ENCODE measurements around the gene MYLK4. TPM values are rescaled to one million over a fixed set of nuclear protein-coding genes. Genes with fewer than 3 reads are reported as not detected.
A peak's percentile ranks its signal among the peaks of the same experiment; 100 is the strongest.

Gene MYLK4
- total RNA-seq, 4 donors from 2014 or later, result 0.49 to 1.9 (median 1.0) TPM

DNA sequence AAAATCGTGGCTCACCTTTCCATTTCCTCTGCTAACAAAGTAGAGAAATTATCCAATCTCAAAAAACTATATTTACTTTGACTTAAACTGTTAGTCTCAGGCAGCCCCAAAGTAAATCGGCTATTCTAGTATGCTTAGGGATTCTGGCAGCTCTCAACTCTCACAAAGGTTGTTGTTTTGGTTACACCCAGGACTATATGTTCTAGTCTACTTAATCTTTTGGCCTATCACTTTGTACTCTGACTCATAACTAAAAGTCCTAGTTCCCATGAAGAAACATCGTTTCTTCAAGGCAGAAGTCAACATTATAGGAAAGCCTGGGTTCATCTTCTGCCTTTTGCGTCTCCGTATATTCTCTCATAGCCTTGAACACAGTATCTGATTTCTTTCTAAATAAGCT is 42.3 kb downstream of the MYLK4 start:
- 53 to 72% methylated on average over 5 of the region's 5 CpGs for WGBS, 2 donors
- peaks cover 0 to 23% (median 3%) of the 10 kb centered on the region in 3 donors for H3K4me1 ChIP-seq
- intact Hi-C loops (cut with DNase I), result no loop called here
- no peaks in the 10 kb centered on the region for H3K27me3 ChIP-seq
- DNase-seq, result no peak
- peaks cover 0 to 17% (median 4%) of the 10 kb centered on the region in 3 donors for H3K9me3 ChIP-seq
- H3K36me3 ChIP-seq, result no peaks in the 10 kb centered on the region
- TF ChIP-seq, protein P1, sequence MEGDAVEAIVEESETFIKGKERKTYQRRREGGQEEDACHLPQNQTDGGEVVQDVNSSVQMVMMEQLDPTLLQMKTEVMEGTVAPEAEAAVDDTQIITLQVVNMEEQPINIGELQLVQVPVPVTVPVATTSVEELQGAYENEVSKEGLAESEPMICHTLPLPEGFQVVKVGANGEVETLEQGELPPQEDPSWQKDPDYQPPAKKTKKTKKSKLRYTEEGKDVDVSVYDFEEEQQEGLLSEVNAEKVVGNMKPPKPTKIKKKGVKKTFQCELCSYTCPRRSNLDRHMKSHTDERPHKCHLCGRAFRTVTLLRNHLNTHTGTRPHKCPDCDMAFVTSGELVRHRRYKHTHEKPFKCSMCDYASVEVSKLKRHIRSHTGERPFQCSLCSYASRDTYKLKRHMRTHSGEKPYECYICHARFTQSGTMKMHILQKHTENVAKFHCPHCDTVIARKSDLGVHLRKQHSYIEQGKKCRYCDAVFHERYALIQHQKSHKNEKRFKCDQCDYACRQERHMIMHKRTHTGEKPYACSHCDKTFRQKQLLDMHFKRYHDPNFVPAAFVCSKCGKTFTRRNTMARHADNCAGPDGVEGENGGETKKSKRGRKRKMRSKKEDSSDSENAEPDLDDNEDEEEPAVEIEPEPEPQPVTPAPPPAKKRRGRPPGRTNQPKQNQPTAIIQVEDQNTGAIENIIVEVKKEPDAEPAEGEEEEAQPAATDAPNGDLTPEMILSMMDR (IDR thresholded peaks at IDR 0.05), result no peak
- TF ChIP-seq POLR2A (IDR thresholded peaks at IDR 0.05), result no peak
- H3K27ac ChIP-seq, result peak overlapping the region in 3 of 4 donors; percentile 48 to 73 (median 72)
- H3K4me3 ChIP-seq, result no peak overlapping the region

GRCh38 chr6:2706558-2706957 is 44.2 kb downstream of the MYLK4 start:
- Histone ChIP-seq H3K4me1 (peaks cover 0 to 20% (median 3%) of the 10 kb centered on the region in 3 donors), H3K4me3 (no peak overlapping the region), H3K9me3 (peaks cover 0 to 16% (median 4%) of the 10 kb centered on the region in 3 donors), H3K27me3 (no peaks in the 10 kb centered on the region), H3K27ac (no peak overlapping the region), H3K36me3 (no peaks in the 10 kb centered on the region)
- no peak for DNase-seq
- TF ChIP-seq, protein P1 (IDR thresholded peaks at IDR 0.05), result no peak
- no peak for TF ChIP-seq POLR2A (IDR thresholded peaks at IDR 0.05)
- intact Hi-C loops (cut with DNase I), result no loop called here
- 54 to 61% methylated on average over 7 of the region's 7 CpGs for WGBS, 2 donors

DNA sequence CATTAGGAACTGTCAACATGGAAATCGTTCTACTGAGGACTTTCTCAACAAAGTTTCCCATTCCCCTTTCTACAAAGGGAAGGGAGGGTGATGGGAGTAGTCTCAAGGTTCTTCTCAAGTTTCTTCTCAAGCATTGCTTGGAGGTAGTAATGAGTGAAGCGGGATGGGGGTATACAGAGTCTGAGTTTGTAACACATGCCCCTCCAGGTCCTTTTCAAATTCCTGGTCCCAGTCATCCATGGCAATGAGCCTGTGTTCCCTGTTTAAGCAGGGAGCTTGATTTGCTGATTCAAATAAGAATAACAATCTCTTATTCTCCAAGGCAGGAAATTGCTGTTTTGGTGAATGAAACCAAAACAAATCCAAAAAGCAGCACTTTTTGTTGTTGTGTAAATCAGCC is 45.5 kb downstream of the MYLK4 start:
- Histone ChIP-seq H3K27ac (no peak overlapping the region), H3K4me3 (no peak overlapping the region), H3K36me3 (no peaks in the 10 kb centered on the region), H3K4me1 (peaks cover 0 to 20% (median 3%) of the 10 kb centered on the region in 3 donors), H3K9me3 (peaks cover 0 to 3% (median 0%) of the 10 kb centered on the region in 3 donors), H3K27me3 (no peaks in the 10 kb centered on the region)
- TF ChIP-seq, protein P1 (IDR thresholded peaks at IDR 0.05), result no peak
- TF ChIP-seq POLR2A (IDR thresholded peaks at IDR 0.05), result no peak
- DNase-seq, result no peak
- intact Hi-C loops (cut with DNase I), result no loop called here
- 74 to 75% methylated on average over 2 of the region's 2 CpGs for WGBS, 2 donors

DNA sequence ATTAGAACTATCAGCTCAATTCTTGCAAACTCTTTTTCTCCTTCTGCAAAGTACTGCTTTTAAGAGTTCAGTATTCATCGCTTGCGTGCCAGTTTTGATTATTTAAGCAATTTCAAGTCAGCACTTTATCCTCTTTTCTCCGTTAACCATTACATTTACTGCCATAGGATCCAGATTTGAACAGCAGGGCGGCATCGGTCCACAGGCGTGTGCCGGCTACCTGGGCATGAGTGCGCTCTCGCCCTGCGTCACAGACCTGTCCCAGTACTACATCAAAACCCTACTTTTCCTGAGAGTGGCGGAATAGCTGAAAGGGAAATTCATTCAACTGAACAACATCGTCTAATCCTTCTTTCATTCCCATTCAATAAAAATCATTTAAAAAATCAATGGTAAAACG is 53.4 kb downstream of the MYLK4 start:
- DNase-seq, result no peak
- Histone ChIP-seq H3K27ac (no peak overlapping the region), H3K4me1 (no peaks in the 10 kb centered on the region), H3K36me3 (no peaks in the 10 kb centered on the region), H3K9me3 (no peaks in the 10 kb centered on the region), H3K4me3 (no peak overlapping the region), H3K27me3 (no peaks in the 10 kb centered on the region)
- intact Hi-C loops (cut with DNase I), result no loop called here
- TF ChIP-seq, protein P1 (IDR thresholded peaks at IDR 0.05), result no peak
- no peak for TF ChIP-seq POLR2A (IDR thresholded peaks at IDR 0.05)
- WGBS, 2 donors, result 80 to 90% methylated on average over 13 of the region's 13 CpGs

DNA sequence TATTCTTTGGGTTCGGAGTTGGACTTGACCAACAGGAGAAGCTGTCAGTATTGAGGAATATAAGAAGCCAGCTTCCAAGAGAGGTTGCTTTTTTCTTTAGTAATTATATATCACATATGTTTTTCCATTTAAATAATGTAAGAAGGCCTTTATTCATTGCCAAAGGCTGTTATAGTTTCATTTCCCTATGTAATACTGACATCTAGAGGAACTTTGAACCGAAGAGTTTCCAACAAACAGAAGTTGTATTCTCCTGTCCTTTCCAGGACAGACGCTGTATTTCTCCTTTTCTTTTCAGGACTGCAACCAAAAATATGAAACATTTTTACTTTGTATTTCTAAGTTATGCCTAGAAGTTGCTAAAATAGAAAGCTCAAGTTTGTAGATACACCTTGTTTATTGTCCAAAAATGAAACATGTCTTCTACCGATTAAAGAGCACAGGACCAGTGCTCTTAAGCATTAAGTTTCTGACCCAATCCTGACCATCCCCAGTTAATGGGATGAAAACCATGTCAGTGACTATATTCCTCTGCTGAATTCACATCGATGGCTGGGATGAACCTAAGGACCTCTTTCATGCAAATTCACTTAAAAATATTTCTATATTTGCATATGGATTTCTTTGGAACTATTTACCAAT is 55.1 kb downstream of the MYLK4 start:
- Histone ChIP-seq H3K36me3 (no peaks in the 10 kb centered on the region), H3K9me3 (no peaks in the 10 kb centered on the region), H3K4me1 (no peaks in the 10 kb centered on the region), H3K4me3 (no peak overlapping the region), H3K27me3 (no peaks in the 10 kb centered on the region), H3K27ac (no peak overlapping the region)
- no peak for DNase-seq
- TF ChIP-seq, protein P1 (IDR thresholded peaks at IDR 0.05), result peak in 4 of 6 experiments; percentile 19 to 47 (median 28)
- no peak for TF ChIP-seq POLR2A (IDR thresholded peaks at IDR 0.05)
- 52 to 56% methylated on average over 5 of the region's 5 CpGs for WGBS, 2 donors
- intact Hi-C loops (cut with DNase I), result no loop called here

All from esophagus squamous epithelium (tissue), 5 donors.